Osteoblast (primary cell): Measurements from ENCODE around the gene SF3A1. TPM values are rescaled to one million over a fixed set of nuclear protein-coding genes. Genes with fewer than 3 reads are reported as not detected.

Source experiments
- DNase-seq: peaks from one replicate; pipeline ENCODE4 v3.0.0; 2011; ENCODE audit warnings: low spot score, mixed read lengths; ENCODE audit not compliant: insufficient read length; ENCODE audit errors: missing footprints
- H2AFZ ChIP-seq: 2 replicates; pipeline ENCODE4 v1.6.0; 2011; ENCODE audit warnings: mild to moderate bottlenecking, low read length
- H3K27ac ChIP-seq: 2 replicates; pipeline ENCODE4 v1.5.1; 2011; ENCODE audit warnings: mild to moderate bottlenecking, low read depth, low read length, moderate library complexity
- H3K27me3 ChIP-seq: 2 replicates; pipeline ENCODE4 v1.6.0; 2012; ENCODE audit warnings: mild to moderate bottlenecking, control low read depth, inconsistent platforms, low read length, moderate library complexity; ENCODE audit not compliant: insufficient read depth
- H3K36me3 ChIP-seq: 2 replicates; pipeline ENCODE4 v1.5.1; 2011; ENCODE audit warnings: mild to moderate bottlenecking, low read length, control low read depth, moderate library complexity; ENCODE audit not compliant: insufficient read depth
- H3K4me1 ChIP-seq: 2 replicates; pipeline ENCODE4 v1.5.1; 2011; ENCODE audit warnings: mild to moderate bottlenecking, low read length, control low read depth, moderate library complexity; ENCODE audit not compliant: insufficient read depth
- H3K4me2 ChIP-seq: 2 replicates; pipeline ENCODE4 v1.6.0; 2011; ENCODE audit warnings: mild to moderate bottlenecking, low read length; ENCODE audit not compliant: insufficient read depth
- H3K4me3 ChIP-seq: fragments of 200-600 bp; sonication (generic); 3 replicates; pipeline ENCODE4 v1.5.1; 2012; ENCODE audit warnings: mild to moderate bottlenecking, low read length, inconsistent platforms; ENCODE audit not compliant: insufficient read depth
- H3K79me2 ChIP-seq: 2 replicates; pipeline ENCODE4 v1.6.0; 2012; ENCODE audit warnings: mild to moderate bottlenecking, low read length, control low read depth, inconsistent platforms; ENCODE audit not compliant: insufficient read depth
- H3K9me3 ChIP-seq: 2 replicates; pipeline ENCODE4 v1.5.1; 2011; ENCODE audit warnings: low read depth, low read length, control low read depth
- H4K20me1 ChIP-seq: 2 replicates; pipeline ENCODE4 v1.6.0; 2012; ENCODE audit warnings: mild to moderate bottlenecking, low read length, control low read depth; ENCODE audit not compliant: insufficient read depth
- total RNA-seq: library from RNA; depleted of rRNA; stranded (reverse); fragments of >200 nt; gene quantifications from 2 replicates; pipeline ENCODE4 v1.2.3, GENCODE V29; 2012
- TF ChIP-seq, protein P1 (sequence below): IDR thresholded peaks from 2 replicates; pipeline ENCODE4 v1.5.1; 2011; ENCODE audit warnings: mild to moderate bottlenecking, low read depth, low read length, moderate library complexity; ENCODE audit errors: extremely low read depth

Gene SF3A1
- total RNA-seq, 1 donor = 21.7 TPM

DNA sequence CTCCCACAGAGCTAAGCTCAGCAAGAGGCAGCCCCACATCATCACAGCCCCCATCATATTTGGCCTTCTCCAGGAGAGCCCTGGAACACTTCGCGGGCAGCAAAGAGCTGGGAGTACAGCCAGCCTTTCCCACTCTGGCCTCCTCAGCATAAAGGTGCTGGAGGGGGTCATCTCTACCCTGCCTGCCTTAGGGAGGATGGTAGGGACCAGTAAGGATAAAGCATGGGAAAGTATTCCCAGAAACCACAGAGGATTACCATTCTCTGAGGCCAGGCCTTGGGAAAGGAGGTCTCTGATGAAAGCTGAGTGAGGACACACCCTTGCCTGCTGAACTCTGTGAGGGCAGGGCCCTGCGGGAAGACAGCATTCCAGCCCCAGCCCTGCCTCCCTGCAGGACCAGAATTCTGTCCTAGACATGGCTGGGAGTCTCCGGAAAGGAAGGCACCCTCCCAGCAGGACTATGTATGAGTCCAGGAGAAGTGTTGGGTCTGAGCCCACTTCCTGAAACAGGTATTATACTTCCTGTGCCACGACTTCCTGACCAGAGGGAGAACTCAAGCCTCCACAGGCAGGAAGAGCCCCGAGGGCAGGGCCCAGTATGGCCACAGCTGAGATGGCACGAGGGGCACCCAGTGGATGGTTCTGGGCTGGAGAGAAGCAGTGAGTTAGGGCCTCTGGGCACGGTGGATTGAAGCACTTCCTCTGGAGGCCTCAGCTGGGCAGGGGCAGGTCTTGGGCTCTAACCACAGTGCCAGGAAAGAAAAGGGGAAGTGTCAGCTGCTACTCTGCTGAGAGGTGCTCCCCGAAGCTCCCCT is 54.5 kb downstream of the SF3A1 start:
- Histone ChIP-seq H3K4me1 (peaks cover 30% of the 10 kb centered on the region), H4K20me1 (peaks cover 81% of the 10 kb centered on the region), H3K9me3 (no peaks in the 10 kb centered on the region), H3K79me2 (peaks cover 89% of the 10 kb centered on the region), H3K27me3 (no peaks in the 10 kb centered on the region), H3K4me2 (no peak overlapping the region), H3K4me3 (no peak overlapping the region), H3K36me3 (peaks cover 51% of the 10 kb centered on the region), H2AFZ (no peak overlapping the region), H3K27ac (peak overlapping the region; percentile 65)
- DNase-seq = no peak
- TF ChIP-seq, protein P1, sequence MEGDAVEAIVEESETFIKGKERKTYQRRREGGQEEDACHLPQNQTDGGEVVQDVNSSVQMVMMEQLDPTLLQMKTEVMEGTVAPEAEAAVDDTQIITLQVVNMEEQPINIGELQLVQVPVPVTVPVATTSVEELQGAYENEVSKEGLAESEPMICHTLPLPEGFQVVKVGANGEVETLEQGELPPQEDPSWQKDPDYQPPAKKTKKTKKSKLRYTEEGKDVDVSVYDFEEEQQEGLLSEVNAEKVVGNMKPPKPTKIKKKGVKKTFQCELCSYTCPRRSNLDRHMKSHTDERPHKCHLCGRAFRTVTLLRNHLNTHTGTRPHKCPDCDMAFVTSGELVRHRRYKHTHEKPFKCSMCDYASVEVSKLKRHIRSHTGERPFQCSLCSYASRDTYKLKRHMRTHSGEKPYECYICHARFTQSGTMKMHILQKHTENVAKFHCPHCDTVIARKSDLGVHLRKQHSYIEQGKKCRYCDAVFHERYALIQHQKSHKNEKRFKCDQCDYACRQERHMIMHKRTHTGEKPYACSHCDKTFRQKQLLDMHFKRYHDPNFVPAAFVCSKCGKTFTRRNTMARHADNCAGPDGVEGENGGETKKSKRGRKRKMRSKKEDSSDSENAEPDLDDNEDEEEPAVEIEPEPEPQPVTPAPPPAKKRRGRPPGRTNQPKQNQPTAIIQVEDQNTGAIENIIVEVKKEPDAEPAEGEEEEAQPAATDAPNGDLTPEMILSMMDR = no peak

DNA sequence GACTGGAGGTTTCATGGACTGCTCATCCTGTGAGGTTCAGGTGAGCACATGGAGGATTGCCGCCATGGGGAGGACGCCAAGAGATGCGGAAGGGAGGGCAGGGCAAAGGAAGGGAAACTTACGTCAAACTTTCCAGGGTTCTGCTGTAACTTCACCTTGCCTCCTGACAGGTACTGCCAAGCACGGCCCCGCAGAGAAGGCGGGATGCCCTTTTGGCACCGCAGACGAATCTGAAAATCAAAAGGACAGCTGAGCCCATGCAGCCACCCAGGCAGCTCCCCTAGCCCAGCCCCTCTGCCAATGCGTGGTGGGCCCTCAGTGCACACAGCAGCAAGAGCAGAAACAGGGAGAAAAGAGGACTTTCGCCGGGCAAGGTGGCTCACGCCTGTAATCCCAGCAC is 57.4 kb downstream of the SF3A1 start:
- no peak overlapping the region for H3K27ac ChIP-seq
- DNase-seq = no peak
- TF ChIP-seq, protein P1 = no peak

DNA sequence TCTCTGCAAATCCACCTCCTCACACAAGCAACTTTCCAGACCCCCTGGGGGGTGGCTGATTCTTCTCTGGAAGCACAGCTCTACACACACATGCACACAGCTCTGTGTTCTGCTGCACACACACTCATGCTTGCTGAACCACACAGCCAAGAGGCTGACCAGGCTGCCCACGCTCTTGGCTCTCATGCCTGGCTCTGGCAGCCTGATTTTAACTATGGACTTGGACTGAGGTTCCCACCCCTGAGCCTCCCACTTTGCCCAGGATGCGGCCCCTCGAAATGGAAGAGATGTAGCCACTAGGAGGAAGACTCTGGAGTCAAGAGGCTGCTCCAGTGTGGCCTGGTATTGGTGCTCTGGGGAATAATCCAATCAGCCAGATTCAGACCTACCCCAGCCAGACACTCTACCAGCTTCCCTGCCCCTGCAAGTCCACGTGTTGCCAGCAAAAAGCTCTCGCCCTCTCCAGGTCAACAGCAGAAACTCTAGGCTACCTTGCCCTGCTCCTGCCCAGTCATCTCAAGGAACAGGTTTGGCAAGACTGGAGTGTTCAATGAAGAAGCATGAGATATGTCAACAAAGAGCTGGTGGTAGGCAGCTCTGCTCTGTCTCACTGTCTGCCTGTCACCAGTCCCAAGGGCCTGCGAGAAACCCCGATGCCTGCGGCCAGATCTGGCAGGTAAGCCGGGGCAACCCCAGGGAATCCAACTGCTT is 58.5 kb downstream of the SF3A1 start:
- Histone ChIP-seq H3K27ac (no peak overlapping the region), H4K20me1 (peaks cover 59% of the 10 kb centered on the region), H3K79me2 (peaks cover 55% of the 10 kb centered on the region), H3K9me3 (no peaks in the 10 kb centered on the region), H3K36me3 (peaks cover 70% of the 10 kb centered on the region), H3K4me1 (peaks cover 8% of the 10 kb centered on the region), H3K27me3 (no peaks in the 10 kb centered on the region), H3K4me3 (no peak overlapping the region), H3K4me2 (no peak overlapping the region), H2AFZ (no peak overlapping the region)
- TF ChIP-seq, protein P1 = no peak
- peak; percentile 37 for DNase-seq

More for the DNA sequence above, 57.4 kb downstream of the SF3A1 start:
- no peaks in the 10 kb centered on the region for H3K27me3 ChIP-seq
- no peaks in the 10 kb centered on the region for H3K9me3 ChIP-seq
- peaks cover 67% of the 10 kb centered on the region for H3K79me2 ChIP-seq
- H4K20me1 ChIP-seq = peaks cover 66% of the 10 kb centered on the region
- no peak overlapping the region for H3K4me3 ChIP-seq
- peaks cover 9% of the 10 kb centered on the region for H3K4me1 ChIP-seq
- H3K36me3 ChIP-seq = peaks cover 70% of the 10 kb centered on the region
- no peak overlapping the region for H3K4me2 ChIP-seq
- H2AFZ ChIP-seq = no peak overlapping the region
